MM.1S (cell line): ENCODE data around the gene GULP1.

Experiments used
- DNase-seq: peaks from one replicate; pipeline ENCODE4 v3.0.0-alpha.2; 2015
- H2AFZ ChIP-seq: fragments of 300-600 bp; sonication (generic); 2 replicates; pipeline ENCODE4 v1.6.0; 2016; ENCODE audit warnings: antibody characterized with exemption, low read length
- H3F3A ChIP-seq: fragments of 300-600 bp; sonication (generic); 2 replicates; pipeline ENCODE4 v1.6.1; 2016; ENCODE audit warnings: mild to moderate bottlenecking, antibody characterized with exemption, low read length, moderate library complexity, mixed read lengths; ENCODE audit not compliant: insufficient read depth
- H3K27ac ChIP-seq: fragments of 300-600 bp; sonication (generic); 2 replicates; pipeline ENCODE4 v1.5.1; 2016; ENCODE audit warnings: mild to moderate bottlenecking, low read length
- H3K27me3 ChIP-seq: fragments of 300-600 bp; sonication (generic); replicated peaks from 2 replicates; pipeline ENCODE4 v1.6.0; 2016; ENCODE audit warnings: low read length; ENCODE audit not compliant: insufficient read depth
- H3K36me3 ChIP-seq: fragments of 300-600 bp; sonication (generic); replicated peaks from 2 replicates; pipeline ENCODE4 v1.6.1; 2016; ENCODE audit warnings: mild to moderate bottlenecking, low read length, mixed read lengths; ENCODE audit not compliant: insufficient read depth
- H3K4me1 ChIP-seq: fragments of 300-600 bp; sonication (generic); 2 replicates; pipeline ENCODE4 v1.6.1; 2016; ENCODE audit warnings: low read length, mixed read lengths
- H3K4me2 ChIP-seq: fragments of 300-600 bp; sonication (generic); 2 replicates; pipeline ENCODE4 v1.6.0; 2016; ENCODE audit warnings: low read depth, low read length
- H3K4me3 ChIP-seq: fragments of 300-600 bp; sonication (generic); 2 replicates; pipeline ENCODE4 v1.5.1; 2016; ENCODE audit warnings: low read length, mixed read lengths
- H3K79me2 ChIP-seq: fragments of 300-600 bp; sonication (generic); 2 replicates; pipeline ENCODE4 v1.6.1; 2016; ENCODE audit warnings: mixed run types, low read length, mixed read lengths
- H3K9ac ChIP-seq: fragments of 300-600 bp; sonication (generic); 2 replicates; pipeline ENCODE4 v1.6.1; 2016; ENCODE audit warnings: low read length, mixed read lengths
- H3K9me2 ChIP-seq: fragments of 300-600 bp; sonication (generic); replicated peaks from 2 replicates; pipeline ENCODE4 v1.6.1; 2016; ENCODE audit warnings: mild to moderate bottlenecking, low read length, mixed read lengths; ENCODE audit not compliant: insufficient read depth
- H3K9me3 ChIP-seq: fragments of 300-600 bp; sonication (generic); replicated peaks from 2 replicates; pipeline ENCODE4 v1.6.1; 2016; ENCODE audit warnings: mild to moderate bottlenecking, low read length, mixed read lengths; ENCODE audit not compliant: insufficient read depth
- H4K20me1 ChIP-seq: fragments of 300-600 bp; sonication (generic); 2 replicates; pipeline ENCODE4 v1.6.1; 2016; ENCODE audit warnings: mild to moderate bottlenecking, low read length, moderate library complexity, mixed read lengths; ENCODE audit not compliant: insufficient read depth
- CTCF ChIP-seq: fragments of 300-600 bp; sonication (generic); IDR thresholded peaks from 2 replicates; pipeline ENCODE4 v1.5.1; 2016; ENCODE audit warnings: antibody characterized with exemption, low read length, mixed read lengths
- EZH2 ChIP-seq: fragments of 300-600 bp; sonication (generic); optimal IDR thresholded peaks from 2 replicates; pipeline ENCODE3; 2017; ENCODE audit warnings: low read depth, mild to moderate bottlenecking, antibody characterized with exemption, low read length, mixed read lengths
- EZH2phosphoT487 ChIP-seq: fragments of 300-600 bp; sonication (generic); IDR thresholded peaks from 2 replicates; pipeline ENCODE4 v1.6.1; 2018; ENCODE audit warnings: antibody characterized with exemption, low read length

The GULP1 gene

DNA sequence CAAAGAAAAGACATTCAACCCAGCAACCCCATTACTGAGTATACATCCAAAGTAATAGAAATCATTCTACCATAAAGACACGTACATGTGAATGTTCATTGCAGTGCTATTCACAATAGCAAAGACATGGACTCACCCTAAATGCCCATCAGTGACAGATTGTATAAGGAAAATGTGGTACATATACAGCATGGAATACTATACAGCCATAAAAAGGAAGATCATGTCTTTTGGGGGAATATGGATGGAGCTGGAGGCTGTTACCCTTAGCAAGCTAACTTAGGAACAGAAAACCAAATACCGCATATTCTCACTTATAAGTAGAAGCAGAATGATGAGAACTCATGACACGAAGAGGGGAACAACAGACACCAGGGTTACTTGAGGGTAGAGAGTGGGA lies 145.9 kb downstream of the GULP1 start:
- no peak overlapping the region for H3K27ac ChIP-seq
- H3K4me3 ChIP-seq: no peak overlapping the region
- no peaks in the 10 kb centered on the region for H3K4me1 ChIP-seq
- no peaks in the 10 kb centered on the region for H3F3A ChIP-seq
- no peak overlapping the region for H3K9ac ChIP-seq
- H3K27me3 ChIP-seq: no peaks in the 10 kb centered on the region
- no peaks in the 10 kb centered on the region for H3K36me3 ChIP-seq
- H3K79me2 ChIP-seq: no peaks in the 10 kb centered on the region
- TF ChIP-seq EZH2 (no peak), EZH2phosphoT487 (no peak), CTCF (no peak)
- no peaks in the 10 kb centered on the region for H4K20me1 ChIP-seq
- no peak overlapping the region for H3K4me2 ChIP-seq
- H3K9me2 ChIP-seq: no peaks in the 10 kb centered on the region
- no peak overlapping the region for H2AFZ ChIP-seq
- DNase-seq: no peak
- H3K9me3 ChIP-seq: no peaks in the 10 kb centered on the region

- no peaks in the 10 kb centered on the region for H3K36me3 ChIP-seq
- H3K9me3 ChIP-seq: no peaks in the 10 kb centered on the region
- H3K79me2 ChIP-seq: no peaks in the 10 kb centered on the region
- no peaks in the 10 kb centered on the region for H4K20me1 ChIP-seq
- no peak overlapping the region for H2AFZ ChIP-seq
- H3K9ac ChIP-seq: no peak overlapping the region
- no peak overlapping the region for H3K4me3 ChIP-seq
- H3K27ac ChIP-seq: no peak overlapping the region
- H3K4me2 ChIP-seq: no peak overlapping the region
- H3K4me1 ChIP-seq: no peaks in the 10 kb centered on the region
- no peaks in the 10 kb centered on the region for H3F3A ChIP-seq
- DNase-seq: no peak
- H3K27me3 ChIP-seq: no peaks in the 10 kb centered on the region
- no peak for TF ChIP-seq CTCF
- TF ChIP-seq EZH2phosphoT487: no peak
- no peak for TF ChIP-seq EZH2
- H3K9me2 ChIP-seq: no peaks in the 10 kb centered on the region
Observed at GRCh38 chr2:188439986-188440385, 148.3 kb downstream of the GULP1 start.

DNA sequence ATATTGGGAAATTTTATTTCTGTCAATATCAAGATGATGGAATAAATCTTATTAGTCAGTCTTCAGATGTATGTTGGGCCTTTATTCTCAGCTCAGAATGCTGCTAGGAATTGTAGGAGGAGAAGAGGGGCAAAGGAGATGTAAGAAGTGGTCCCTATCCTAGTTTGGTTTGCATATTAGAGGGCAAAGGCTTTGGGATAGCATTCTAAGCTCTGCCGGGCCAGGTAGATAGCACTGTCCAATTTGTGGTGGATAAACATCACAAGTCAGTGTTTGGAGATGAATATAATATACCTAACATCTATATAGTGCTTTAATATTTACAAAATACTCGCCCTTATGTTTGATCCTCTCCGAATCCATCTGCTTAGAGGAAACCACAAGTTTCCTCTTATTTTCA lies 149.2 kb downstream of the GULP1 start:
- Histone ChIP-seq H3K9ac (no peak overlapping the region), H4K20me1 (no peaks in the 10 kb centered on the region), H2AFZ (no peak overlapping the region), H3K27me3 (no peaks in the 10 kb centered on the region), H3K79me2 (no peaks in the 10 kb centered on the region), H3K27ac (no peak overlapping the region), H3K4me3 (no peak overlapping the region), H3K4me2 (no peak overlapping the region), H3F3A (no peaks in the 10 kb centered on the region), H3K36me3 (no peaks in the 10 kb centered on the region), H3K4me1 (no peaks in the 10 kb centered on the region), H3K9me2 (no peaks in the 10 kb centered on the region), H3K9me3 (no peaks in the 10 kb centered on the region)
- TF ChIP-seq EZH2phosphoT487 (no peak), CTCF (no peak), EZH2 (no peak)
- DNase-seq: no peak
